ENCODE results near the gene PRRT1.
"Not testable (repeated sequence)": the region's sequence is repeated elsewhere in the genome, so short reads cannot be mapped to it uniquely, and the experiment has no call there.

The PRRT1 gene

GRCh38 chr6:32151863-32152768 is at the start of gene PRRT1:
TSS of gene PRRT1 (minus strand) at chr6:32151939. CDS start at chr6:32151827, 112 bp downstream.
- DNase-seq, result no peak

- no peak for DNase-seq
These were observed 49.2 kb upstream of the PRRT1 start for GRCh38 chr6:32200711-32201475.

DNA sequence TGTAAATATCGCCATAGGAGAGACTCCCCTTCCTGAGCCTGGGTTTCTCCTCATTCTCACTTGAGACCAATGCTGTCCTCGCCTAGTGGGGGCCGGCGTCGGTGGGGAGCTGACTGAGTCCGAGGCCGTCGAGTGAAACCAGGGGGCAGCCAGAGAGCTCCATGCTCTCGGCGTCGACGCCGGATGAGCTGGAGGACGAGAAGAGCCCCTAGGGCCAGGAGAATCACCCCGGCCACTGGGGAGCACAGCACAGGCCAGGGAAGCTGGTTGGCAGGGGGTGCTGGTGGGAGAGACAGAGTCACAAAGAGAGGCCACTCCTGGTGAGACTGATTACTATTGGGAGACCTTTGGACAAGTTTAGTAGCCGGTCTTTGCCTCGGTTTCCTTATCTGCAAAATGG is 47.1 kb upstream of the PRRT1 start:
- no peak for DNase-seq

DNA sequence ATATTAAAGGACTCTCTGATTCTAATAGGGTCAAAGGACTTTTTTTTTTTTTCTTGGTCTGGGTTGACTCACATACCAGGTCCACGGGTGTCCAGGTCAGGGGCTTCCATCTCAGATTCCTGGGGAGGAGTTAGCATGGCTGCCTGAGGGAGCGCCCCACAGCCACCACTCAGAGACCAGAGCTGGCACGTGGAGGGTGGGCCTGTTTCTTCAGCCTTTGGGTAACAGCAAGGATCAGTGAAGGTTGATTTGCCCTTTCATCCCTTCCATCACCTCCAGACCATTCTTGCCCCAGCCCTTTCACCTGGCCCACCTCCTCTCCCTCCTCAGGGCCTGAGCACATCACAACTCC is 46.6 kb upstream of the PRRT1 start:
- no peak for DNase-seq

DNA sequence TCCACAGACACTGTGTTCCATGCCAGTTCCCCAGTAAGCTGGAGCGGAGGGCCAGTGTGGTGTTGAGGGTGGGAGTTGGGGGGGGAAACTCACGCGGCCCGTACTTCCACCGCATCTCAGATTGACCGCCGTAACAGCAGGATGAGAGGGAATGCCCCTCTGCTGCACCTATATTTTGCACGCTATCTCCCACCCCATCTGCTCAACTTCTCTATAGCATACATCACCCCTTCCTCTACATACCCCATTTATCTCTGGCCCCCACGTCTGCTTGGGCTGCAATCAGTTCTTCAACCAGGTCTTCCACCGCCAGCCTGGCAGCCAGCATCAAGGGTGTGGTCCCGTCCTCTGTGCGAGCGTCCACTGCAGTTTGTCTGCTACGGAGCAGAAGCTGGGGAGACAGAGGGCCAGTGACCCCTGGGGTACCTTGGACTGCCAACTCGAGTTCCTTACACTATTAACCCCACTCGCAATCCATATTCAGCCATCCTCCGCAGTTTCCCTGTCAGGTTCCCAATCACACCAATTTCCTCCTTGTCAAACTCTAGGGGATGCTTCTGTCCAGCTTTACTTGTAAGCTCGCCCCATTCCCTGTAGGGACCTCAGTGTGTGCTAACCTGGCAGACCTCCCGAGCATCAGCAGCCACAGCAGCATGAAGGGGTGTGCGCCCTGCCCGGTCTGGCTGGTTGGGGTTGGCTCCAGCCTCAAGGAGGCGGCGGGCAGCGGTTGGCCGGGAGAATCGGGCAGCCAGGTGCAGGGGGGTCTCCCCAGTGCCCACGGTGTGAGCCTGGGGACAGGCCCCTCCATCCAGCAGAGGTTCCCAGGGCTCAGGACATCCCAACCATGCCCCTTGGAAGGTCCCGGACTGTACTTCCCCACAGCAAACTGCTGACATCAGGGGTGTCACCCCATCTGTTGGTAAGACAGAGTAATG is 45.2 kb upstream of the PRRT1 start:
- DNase-seq, result no peak

DNA sequence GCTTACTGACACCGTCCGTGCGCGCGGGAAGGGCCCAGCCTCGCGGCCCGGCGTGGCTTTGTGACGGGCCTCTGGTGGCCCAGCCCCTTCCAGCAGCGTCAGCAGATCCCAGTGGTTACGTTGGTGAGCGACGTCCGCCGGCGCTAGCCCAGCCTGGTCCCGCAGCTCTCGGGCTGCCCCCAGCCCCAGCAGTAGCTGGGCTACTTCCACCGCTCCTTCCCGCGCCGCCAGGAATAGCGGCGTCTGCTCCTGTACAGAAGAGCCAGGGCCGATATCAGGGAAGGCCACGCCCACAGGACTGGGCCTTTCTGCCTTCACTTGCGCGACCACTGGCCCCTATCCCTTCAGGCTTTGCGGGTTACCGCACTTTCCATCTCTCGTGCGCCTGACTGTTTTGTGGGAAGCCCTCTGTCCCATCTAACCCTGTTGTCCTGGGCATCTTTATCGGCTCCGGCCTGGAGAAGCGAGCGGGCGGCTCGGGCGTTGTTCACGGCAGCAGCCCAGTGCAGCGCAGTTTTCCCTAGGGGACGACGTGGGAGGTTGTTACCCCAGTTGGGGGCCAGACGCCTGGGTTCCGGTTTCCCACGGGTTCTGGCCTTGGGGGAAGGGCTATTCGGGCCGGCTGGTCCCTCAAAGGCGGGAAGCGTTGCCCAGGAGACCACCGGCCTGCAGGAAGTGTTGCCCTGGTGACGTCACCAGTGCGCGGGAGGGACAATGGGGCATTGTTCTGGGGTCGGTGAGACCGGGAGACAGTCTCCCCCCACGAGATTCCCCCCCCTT is 44.4 kb upstream of the PRRT1 start:
- DNase-seq, result peak; percentile 56 to 57

- peak; percentile 100 for DNase-seq
These were observed 43.8 kb upstream of the PRRT1 start for GRCh38 chr6:32195652-32195901.

GRCh38 chr6:32194825-32195651 is 43.3 kb upstream of the PRRT1 start:
- DNase-seq, result no peak

DNA sequence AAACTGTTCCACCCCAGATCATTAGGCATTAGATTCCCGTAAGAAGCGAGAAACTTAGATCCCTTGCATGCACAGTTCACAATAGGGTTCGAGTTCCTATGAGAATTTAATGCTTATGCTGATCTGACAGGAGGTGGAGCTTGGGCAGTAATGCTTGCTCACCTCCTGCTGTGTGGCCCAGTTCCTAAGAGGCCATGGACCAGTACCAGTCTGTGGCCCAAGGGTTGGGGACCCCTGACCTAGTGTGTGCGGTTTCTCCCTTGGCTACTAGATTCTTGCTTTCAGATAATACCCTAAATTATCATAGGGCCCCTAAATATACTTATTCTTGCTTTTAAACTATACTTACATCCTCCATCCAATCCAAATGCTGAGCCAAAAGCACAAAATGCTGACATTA is 42.6 kb upstream of the PRRT1 start:
- no peak for DNase-seq

DNA sequence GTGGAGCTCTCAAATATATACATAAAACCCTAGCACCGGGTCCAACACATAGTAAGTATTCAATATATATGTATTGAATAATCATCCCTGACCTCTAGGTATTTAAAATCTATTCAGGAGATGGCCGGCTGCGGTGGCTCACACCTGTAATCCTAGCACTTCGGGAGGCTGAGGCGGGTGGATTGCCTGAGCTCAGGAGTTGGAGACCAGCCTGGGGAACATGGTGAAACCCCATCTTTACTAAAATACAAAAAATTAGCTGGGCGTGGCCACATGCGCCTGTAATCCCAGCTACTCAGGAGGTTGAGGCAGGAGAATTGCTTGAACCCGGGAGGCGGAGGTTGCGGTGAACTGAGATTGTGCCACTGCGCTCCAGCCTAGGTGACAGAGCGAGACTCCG is 41.4 kb upstream of the PRRT1 start:
- DNase-seq, result not testable (repeated sequence)

- no peak for DNase-seq
These were observed 40.9 kb upstream of the PRRT1 start, which contains the start of gene GPSM3 for GRCh38 chr6:32192608-32193039. TSS of gene GPSM3 (minus strand) at chr6:32192643. CDS start at chr6:32192513, 130 bp downstream.

GRCh38 chr6:32191696-32192607 is 40.2 kb upstream of the PRRT1 start:
- DNase-seq, result no peak

- DNase-seq, result no peak
These were observed 39.4 kb upstream of the PRRT1 start for GRCh38 chr6:32190911-32191677.

GRCh38 chr6:32190054-32190851 is 38.5 kb upstream of the PRRT1 start, which contains the start of gene PBX2:
TSS of gene PBX2 (minus strand) at chr6:32190202. CDS start at chr6:32189915, 287 bp downstream.
- peak; percentile 65 to 67 for DNase-seq

DNA sequence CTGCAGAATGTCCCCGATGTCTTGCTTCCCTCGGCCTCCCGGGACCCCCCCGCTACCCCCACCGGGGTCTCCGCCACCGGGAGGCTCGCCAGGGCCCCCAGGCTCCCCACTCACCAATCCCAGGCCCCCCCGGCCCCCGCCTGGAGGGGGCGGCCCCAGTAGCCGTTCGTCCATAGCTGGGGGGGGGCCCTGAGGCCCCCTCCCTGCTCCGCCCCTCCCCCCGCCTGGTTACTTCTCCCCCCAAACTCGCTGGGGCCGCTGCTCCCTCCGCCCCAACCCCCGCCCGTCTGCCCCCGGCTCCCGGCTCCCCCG is 38.0 kb upstream of the PRRT1 start:
- no peak for DNase-seq

GRCh38 chr6:32189069-32189741 is 37.5 kb upstream of the PRRT1 start:
- DNase-seq, result no peak

DNA sequence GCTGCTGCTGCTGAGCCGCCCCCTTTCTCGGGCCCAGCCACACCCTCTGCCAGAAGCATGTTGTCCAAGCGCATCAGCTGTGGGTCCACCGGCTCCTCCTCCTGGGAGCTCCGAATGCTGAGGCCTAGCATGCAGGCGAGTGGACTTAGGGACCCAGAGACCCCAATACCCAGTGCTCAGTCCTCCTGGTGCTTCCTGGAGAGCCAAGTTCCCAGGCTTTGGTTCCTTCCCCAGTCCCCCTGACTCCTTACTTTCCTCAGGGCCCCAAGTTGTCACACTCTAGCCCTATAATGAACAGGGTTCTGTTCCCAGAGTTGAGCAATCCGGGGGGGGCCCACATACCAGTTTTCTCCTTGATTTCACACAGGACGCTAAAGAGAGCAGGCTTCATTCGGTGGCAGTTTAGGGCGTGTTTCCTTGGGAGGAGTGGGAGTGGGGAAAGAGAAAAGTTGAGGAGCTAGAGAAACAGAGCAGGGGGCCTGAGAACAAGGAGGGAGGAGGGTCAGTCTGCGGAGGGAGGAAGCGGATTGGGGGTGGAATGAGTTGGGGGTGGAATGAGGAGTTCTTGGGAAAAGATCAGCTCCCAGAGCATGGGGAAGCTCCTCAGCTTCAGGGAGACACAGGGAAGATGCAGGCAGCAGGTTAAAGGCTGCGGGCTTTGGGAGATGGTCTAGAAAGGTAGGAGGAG is 36.8 kb upstream of the PRRT1 start:
- no peak for DNase-seq

All from stimulated activated CD4-positive, alpha-beta T cell treated with anti-CD3 and anti-CD28 coated beads, Interleukin-2, amount 100 ng/mL, for 48 hours (primary cell).